Activated naive CD4-positive, alpha-beta T cell treated with anti-CD3 and anti-CD28 coated beads, Interleukin-2, amount 10 ng/mL, durations not matched to agents 5 hours and 36 hours (primary cell): ENCODE measurements around the gene KRTCAP2. TPM values are rescaled to one million over a fixed set of nuclear protein-coding genes. Genes with fewer than 3 reads are reported as not detected.

Experiments
- total RNA-seq, 2 experiments: library from RNA; stranded (reverse); gene quantifications; one replicate each; pipeline ENCODE4 v1.2.3, GENCODE V29; 2021

KRTCAP2 gene
- 100 to 1,000 TPM; 173 to 190 TPM for total RNA-seq

DNA sequence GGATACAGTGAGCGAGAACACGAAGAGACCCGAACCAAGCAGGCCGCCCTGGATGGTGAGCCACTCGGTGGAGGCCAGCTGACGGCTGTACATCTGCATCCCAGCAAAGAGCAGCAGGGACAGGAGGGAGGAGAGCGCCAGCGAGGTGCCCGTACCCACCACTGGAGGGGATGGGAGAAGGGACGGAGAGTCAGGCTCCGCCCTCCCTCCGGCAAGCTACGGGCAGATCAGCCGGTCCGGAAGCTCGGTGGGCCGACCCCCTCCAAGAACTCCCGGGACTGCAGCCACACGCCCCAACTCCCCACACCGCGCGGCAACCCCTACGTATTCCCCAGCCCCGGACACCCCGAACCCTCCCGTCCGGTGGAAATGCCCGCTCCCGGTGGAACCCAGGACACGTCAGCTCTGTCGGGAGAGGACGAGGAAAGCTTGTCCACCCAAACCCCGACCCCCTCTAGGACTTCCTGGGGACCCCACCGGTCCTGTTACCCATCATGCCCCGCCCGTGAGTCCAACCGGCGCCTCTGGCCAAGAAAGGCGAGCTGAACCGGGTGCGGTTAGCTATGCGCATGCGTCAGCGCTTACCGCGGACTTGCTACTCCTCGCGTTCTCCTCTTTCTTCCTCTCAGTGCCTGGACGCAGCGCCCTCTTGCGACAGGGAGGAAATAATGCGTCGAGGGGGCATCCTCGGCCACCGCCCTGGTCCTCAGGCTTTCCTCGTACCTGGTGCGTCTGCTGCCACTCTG, at the start of gene KRTCAP2:
Gene KRTCAP2, minus strand, starts transcription at position 573 of the 746 bp plus-strand sequence. Its CDS starts 80 bp downstream, at position 493.

DNA sequence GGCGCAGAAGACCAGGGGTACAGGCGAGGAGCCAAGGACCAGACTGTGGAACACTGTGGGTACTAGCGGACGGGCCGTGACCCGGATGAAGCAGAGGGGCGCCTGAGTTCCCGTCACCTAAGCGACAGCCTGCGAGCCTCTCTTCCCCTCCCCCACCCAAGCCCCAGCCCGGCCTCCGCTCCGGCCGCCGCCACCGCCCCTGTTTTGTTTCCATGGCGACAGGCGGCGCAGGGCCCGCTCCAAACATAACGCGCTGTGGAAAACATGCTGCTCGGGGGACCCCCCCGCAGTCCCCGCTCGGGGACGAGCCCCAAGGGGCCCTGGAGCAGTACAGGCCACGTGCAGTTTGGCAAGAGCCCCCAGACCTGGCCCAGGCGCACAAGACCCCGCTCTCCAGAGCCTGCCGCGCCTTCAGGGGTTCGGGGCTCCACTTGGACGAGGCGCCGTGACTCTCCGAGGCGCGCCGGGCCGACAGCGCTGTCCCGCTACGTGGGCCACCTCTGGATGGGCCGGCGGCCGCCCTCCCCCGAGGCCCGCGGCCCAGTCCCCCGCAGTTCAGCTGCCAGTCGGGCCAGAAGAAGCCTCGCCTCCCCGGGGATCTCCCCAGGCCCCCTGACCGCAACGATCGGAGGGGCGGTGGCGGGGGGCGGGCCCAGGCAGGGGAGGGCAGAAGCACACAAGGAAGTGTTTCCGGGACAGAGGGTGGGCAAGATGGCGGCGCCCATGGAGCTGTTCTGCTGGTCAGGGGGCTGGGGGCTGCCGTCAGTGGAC, 35.6 kb upstream of the KRTCAP2 start, which contains the start of gene MTX1:
Gene MTX1, plus strand, starts transcription at position 155 of the 771 bp plus-strand sequence. Its CDS starts 110 bp downstream, at position 265.

DNA sequence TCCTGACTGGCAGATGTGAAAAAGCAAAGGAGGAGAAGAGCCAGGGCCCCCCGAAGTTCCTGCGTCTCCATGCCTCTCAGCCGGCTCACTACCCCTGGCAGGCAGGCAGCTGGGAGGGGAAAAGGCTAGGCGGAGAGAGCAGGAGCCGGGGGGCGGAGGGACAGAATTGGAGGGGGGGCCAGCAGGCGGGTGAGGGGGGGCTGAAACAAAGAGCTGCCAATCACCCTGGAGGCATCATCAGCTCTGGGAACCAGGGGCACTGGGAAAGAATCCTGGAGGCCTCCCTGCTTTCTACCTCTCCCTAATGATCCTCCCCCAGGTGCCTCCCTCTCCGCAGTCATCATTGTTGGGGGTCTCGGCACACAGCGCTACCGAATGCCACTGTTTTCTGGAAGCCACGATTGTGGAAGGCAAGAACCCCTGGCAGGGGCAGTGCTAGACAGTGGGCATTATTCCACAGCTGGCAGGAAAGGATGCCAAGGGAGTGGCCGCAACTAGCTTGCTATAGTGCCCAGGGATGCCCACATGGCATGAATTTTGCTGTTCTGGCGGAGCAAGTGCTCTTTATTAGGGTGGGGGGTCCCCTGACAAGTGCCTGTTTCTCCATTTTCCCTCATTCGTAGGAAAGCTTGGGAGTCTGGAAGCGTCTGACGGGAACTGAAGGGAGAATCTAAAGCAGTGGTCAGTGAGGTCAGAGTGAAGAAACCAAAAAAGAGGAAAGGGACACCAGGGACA, 34.9 kb upstream of the KRTCAP2 start, which contains the start of gene THBS3:
Gene THBS3, minus strand, starts transcription at position 92 of the 735 bp plus-strand sequence. Its CDS starts 21 bp downstream, at position 71.

DNA sequence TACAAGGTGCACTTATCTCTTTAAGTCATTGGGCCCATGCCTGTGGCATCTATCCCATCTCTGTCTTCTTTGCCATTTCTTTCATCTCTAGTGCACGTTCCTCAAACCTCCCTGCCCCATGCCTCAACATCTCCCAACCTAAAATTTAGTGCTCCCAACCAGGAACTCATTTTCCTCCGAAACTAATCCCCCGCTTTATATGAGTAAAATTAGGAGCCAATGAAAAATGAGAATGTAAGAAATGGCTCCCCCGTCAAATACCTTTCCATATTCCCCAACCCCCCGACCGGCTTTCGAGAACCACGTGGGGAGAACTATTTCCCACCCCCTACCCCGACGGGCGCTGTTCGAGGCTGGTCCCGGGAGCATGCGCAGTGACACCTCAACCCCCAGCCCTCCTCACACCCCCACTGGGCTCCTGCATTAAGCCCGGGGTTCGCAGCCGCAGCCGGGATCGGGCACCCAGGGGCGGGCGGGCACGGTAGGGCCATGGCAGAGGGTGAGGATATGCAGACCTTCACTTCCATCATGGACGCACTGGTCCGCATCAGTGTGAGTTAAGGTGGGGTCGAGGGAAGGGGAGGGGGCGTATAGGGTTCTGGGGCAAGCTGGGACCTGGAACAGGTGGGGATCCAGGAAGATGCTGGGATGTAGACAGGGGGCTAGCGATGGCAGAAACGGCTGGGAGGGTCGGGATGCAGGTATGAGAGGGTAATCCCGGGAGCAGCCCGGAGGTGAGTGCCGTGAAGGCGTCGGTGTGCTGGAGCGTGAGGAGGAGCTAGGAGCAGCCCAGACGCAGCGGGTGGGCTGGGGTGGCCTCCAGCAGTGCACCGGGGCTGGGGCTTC, 597 bp upstream of the KRTCAP2 start, which contains the start of gene TRIM46:
Gene TRIM46, plus strand, starts transcription at position 372 of the 846 bp plus-strand sequence. Its CDS starts 118 bp downstream, at position 490.

DNA sequence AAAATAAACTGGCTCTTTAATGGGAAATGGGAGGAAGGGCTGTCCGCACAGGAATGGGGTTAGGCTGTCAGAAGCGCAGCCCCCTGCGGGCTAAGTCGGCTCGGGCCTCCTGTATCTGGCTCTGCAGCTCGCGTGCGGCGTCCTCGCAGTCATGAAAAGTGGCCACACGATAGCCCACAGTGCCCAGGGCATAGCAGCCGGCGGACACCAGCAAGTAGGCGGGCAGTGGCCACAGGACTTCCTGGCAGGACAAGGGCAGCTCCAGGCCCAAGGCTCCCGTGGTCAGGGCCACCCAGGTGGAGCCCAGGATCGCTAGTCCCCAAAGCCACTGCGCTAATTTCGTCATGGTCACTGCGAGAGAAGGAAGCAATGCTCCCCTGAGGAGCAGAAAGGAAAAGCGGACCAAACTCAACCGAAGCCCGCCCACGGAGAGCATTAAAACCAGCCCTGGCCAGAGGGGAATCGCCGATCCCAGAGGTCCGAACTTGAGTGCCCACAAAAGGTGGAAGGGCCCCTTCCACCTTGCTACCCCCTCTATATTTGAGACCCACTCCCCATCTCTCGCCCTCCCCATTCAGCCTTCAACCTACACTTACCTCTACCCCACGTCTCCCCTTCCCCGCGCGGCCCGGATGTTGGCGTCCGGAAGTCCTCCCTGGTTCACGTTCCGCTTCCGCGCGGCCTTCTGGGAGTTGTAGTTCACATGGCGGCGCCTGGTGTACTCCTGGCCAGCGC, 33.0 kb downstream of the KRTCAP2 start, which contains the start of gene DPM3:
Gene DPM3, minus strand, starts transcription at position 637 of the 735 bp plus-strand sequence. Its CDS starts 291 bp downstream, at position 346.

DNA sequence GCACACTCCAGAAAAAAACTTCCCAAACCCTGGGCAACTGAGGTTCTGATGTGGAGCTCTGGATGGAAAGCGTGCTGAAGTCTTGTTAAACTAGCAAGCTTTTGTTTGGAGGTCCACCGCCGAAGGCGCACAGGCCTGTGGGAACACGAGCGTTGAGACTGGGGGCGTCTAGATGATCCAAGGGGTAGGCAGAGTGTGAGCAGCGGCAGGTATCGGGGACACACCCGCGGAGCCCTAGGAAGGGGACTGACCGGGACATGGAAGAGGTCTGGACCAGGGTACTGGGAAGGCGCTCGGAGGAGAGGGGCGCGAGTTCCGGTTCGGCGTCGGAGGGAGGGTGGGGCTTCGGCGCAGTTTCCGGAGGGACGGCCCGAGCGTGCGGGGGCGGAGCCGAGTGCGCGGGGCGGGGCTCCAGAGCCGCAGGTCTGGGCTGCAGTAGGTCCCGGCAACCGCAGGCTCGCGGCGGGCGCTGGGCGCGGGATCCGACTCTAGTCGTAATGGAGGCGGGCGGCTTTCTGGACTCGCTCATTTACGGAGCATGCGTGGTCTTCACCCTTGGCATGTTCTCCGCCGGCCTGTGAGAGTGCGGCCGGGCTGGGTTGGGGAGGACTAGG, 37.6 kb downstream of the KRTCAP2 start, which contains the start of gene SLC50A1:
Gene SLC50A1, plus strand, starts transcription at position 438 of the 614 bp plus-strand sequence. Its CDS starts 60 bp downstream, at position 498.

DNA sequence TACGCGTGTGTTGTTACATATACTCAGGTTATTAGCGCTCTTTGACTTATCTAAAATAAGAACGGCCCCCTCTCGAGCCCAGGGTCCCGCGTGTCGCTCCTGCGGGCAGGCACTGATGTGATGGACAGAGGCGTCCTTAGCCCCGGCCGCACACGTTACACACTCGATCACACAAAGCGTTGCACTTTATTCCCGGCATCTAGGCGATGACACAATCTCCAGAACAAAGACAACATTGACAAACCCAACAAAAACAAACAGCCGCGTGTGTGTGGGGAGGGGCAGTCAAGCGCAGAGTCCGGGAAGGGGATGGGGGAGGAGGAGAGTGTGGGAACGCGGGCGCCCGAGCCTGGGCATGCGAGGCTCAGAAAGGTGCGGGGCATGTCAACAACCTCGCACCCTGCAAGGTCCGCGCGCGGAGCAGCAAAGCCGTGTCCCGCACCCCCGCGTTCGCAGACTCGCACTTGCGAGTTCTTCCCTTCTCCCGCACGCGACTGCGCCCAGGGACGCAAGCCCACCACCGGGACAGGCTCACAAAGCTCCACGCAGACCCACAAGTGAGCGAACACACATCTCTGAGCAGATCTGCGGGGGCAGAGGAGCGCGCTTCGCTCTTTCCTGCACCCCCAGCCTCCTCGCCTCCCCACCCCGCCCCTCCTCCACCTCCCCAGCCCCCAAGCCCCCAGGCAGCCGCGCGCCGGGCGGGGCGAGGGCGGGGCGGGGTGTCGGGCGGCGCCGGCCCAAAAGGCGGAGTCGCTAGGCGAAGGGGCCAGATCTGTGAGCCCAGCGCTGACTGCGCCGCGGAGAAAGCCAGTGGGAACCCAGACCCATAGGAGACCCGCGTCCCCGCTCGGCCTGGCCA, 45.8 kb downstream of the KRTCAP2 start, which contains the start of gene EFNA1:
Gene EFNA1, plus strand, starts transcription at position 772 of the 862 bp plus-strand sequence. CDS start 102 bp downstream, outside the sequence.

Other genes starting within 250 kb of the KRTCAP2 start
- 10 to 100 TPM; 29.6 to 33.1 TPM for gene PMVK, start 236.6 kb downstream of the KRTCAP2 start, total RNA-seq
- gene PBXIP1, start 217.2 kb downstream of the KRTCAP2 start, total RNA-seq = 100 to 1,000 TPM; 101 to 102 TPM
- gene PYGO2, start 211.5 kb downstream of the KRTCAP2 start, total RNA-seq = 10 to 100 TPM; 42.7 to 43.0 TPM
- gene SHC1, start 202.6 kb downstream of the KRTCAP2 start, total RNA-seq = 10 to 100 TPM; 66.7 to 72.8 TPM
- gene CKS1B, start 198.6 kb downstream of the KRTCAP2 start, total RNA-seq = 100 to 1,000 TPM; 104 to 118 TPM
- gene FLAD1, start 190.0 kb downstream of the KRTCAP2 start, total RNA-seq = 10 to 100 TPM; 34.2 to 38.9 TPM
- 1 to 10 TPM in 1 of 2 experiments, under 1 TPM in 1; 0.63 to 1.2 TPM for gene LENEP, start 179.7 kb downstream of the KRTCAP2 start, total RNA-seq
- 100 to 1,000 TPM; 119 TPM for gene ZBTB7B, start 170.5 kb downstream of the KRTCAP2 start, total RNA-seq
- gene DCST2, start 139.5 kb downstream of the KRTCAP2 start, total RNA-seq = 1 to 10 TPM in 1 of 2 experiments, under 1 TPM in 1; 0.79 to 1.2 TPM
- gene DCST1, start 139.5 kb downstream of the KRTCAP2 start, total RNA-seq = not detected
- gene ADAM15, start 122.0 kb downstream of the KRTCAP2 start, total RNA-seq = 10 to 100 TPM; 50.6 to 50.7 TPM
- gene EFNA4, start 109.6 kb downstream of the KRTCAP2 start, total RNA-seq = 1 to 10 TPM; 9.0 to 9.6 TPM
- gene EFNA3, start 94.5 kb downstream of the KRTCAP2 start, total RNA-seq = 1 to 10 TPM; 4.1 to 4.2 TPM
- under 1 TPM; 0.25 to 0.26 TPM for gene EFNA1, start 45.4 kb downstream of the KRTCAP2 start, total RNA-seq
- 10 to 100 TPM; 44.1 to 49.0 TPM for gene SLC50A1, start 37.5 kb downstream of the KRTCAP2 start, total RNA-seq
- 10 to 100 TPM; 60.3 to 66.8 TPM for gene DPM3, start 32.8 kb downstream of the KRTCAP2 start, total RNA-seq
- 10 to 100 TPM; 16.4 to 19.1 TPM for gene TRIM46, start 545 bp upstream of the KRTCAP2 start, total RNA-seq
- 10 to 100 TPM; 28.2 to 31.5 TPM for gene THBS3, start 34.6 kb upstream of the KRTCAP2 start, total RNA-seq
- gene MTX1, start 35.4 kb upstream of the KRTCAP2 start, total RNA-seq = 10 to 100 TPM; 30.3 to 30.6 TPM
- 10 to 100 TPM; 21.1 to 23.2 TPM for gene ENTREP3, start 82.2 kb upstream of the KRTCAP2 start, total RNA-seq
- gene SCAMP3, start 89.1 kb upstream of the KRTCAP2 start, total RNA-seq = 10 to 100 TPM; 83.3 to 85.5 TPM
- 100 to 1,000 TPM; 100 to 104 TPM for gene CLK2, start 100.2 kb upstream of the KRTCAP2 start, total RNA-seq
- 1 to 10 TPM; 4.3 TPM for gene HCN3, start 104.2 kb upstream of the KRTCAP2 start, total RNA-seq
- gene PKLR, start 128.1 kb upstream of the KRTCAP2 start, total RNA-seq = not detected
- gene FDPS, start 135.6 kb upstream of the KRTCAP2 start, total RNA-seq = 100 to 1,000 TPM; 277 to 292 TPM
- 10 to 100 TPM; 22.4 to 24.5 TPM for gene RUSC1, start 147.6 kb upstream of the KRTCAP2 start, total RNA-seq